ENCODE measurements around the gene DNAJC11.
A peak's percentile ranks its signal among the peaks of the same experiment; 100 is the strongest.
"Not testable (repeated sequence)": the region's sequence is repeated elsewhere in the genome, so short reads cannot be mapped to it uniquely, and the experiment has no call there.

The DNAJC11 gene, protein sequence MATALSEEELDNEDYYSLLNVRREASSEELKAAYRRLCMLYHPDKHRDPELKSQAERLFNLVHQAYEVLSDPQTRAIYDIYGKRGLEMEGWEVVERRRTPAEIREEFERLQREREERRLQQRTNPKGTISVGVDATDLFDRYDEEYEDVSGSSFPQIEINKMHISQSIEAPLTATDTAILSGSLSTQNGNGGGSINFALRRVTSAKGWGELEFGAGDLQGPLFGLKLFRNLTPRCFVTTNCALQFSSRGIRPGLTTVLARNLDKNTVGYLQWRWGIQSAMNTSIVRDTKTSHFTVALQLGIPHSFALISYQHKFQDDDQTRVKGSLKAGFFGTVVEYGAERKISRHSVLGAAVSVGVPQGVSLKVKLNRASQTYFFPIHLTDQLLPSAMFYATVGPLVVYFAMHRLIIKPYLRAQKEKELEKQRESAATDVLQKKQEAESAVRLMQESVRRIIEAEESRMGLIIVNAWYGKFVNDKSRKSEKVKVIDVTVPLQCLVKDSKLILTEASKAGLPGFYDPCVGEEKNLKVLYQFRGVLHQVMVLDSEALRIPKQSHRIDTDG

DNA sequence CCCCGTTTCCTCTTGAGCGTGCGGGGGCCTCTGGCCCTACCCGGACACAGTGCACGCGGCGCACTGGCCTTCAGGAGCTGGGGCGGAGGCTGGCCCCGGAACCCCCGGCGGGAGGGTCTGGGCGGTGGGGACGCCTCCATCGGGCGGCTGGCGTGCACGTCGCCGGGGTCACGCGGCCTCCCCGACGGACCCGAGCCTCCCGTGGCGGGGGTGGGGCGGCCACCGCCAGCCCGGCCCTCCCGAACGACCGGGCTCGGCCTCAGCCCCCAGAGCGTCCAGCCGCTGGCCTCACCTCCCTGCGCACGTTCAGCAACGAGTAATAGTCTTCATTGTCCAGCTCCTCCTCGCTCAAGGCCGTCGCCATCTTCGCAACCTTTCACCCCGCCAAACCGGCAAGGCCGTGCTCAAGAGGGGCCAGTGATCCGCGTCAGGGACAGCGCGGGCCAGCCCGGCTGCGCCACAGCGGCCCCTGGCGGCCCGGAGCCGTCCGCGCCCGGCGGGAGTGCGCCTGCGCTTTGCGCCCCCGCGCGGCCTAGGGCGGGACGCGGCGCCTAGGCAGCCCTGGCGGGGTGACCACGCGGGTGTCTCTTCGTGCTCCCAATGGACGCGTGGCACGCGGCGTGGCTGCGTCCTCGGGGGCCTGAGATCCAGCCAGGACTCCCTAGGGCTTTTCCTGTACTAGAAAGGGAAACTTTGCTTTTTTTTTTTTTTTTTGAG is at the start of gene DNAJC11:
Gene DNAJC11, minus strand, starts transcription at position 380 of the 717 bp plus-strand sequence. Its CDS starts 16 bp downstream, at position 364.
- peak; percentile 78 for DNase-seq

DNA sequence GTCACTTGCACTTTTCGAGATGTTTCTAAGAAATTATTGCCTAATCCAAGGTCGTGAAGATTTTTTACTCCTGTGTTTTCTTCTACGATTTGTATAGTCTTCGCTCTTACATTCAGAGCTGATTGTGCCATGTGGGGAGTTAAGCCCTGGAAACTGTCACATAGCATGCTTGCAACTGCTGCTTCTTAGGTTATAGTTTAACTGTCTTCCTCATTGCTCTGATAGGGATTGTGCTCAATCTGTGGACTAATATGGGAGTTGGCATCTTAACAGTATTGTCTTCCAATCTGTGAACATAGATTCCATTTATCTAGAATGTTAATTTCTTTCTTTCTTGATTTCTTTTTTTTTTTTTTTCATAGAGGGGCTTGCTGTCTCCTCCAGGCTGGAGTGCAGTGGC is 48.9 kb upstream of the DNAJC11 start:
- no peak for DNase-seq

DNA sequence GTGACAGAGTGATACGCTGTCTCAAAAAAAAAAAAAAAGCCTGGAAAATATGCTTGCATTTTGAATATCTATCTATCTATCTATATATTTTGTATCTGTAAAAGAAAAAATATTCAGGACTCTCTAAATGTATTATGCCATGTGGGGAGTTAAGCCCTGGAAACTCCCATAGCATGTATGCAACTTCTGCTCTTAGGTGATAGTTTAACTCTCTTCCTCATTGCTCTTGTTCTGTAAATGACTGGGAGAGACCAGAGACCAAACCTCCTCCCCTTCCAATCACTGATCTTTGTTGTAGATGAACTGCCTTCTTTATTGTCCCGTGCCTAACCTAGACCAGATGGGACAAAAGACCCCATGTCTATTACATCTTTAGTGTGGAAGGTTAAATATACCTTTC is 46.1 kb upstream of the DNAJC11 start:
- DNase-seq, result no peak

DNA sequence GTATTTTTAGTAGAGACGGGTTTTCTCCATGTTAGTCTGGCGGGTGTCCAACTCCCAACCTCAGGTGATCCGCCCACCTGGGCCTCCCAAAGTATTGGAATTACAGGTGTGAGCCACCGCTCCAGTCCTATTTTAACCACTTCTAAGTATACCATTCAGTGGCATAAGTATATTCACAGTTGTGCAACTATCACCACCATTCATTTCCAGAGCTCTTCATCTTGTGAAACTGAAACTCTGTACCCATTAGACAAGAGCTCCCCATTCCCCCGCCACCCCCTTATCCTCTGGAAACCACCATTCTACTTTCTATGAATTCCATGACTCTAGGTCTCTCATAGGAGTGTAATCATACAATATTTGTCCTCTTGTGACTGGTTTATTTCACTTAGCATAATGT is 43.5 kb upstream of the DNAJC11 start:
- DNase-seq, result no peak

DNA sequence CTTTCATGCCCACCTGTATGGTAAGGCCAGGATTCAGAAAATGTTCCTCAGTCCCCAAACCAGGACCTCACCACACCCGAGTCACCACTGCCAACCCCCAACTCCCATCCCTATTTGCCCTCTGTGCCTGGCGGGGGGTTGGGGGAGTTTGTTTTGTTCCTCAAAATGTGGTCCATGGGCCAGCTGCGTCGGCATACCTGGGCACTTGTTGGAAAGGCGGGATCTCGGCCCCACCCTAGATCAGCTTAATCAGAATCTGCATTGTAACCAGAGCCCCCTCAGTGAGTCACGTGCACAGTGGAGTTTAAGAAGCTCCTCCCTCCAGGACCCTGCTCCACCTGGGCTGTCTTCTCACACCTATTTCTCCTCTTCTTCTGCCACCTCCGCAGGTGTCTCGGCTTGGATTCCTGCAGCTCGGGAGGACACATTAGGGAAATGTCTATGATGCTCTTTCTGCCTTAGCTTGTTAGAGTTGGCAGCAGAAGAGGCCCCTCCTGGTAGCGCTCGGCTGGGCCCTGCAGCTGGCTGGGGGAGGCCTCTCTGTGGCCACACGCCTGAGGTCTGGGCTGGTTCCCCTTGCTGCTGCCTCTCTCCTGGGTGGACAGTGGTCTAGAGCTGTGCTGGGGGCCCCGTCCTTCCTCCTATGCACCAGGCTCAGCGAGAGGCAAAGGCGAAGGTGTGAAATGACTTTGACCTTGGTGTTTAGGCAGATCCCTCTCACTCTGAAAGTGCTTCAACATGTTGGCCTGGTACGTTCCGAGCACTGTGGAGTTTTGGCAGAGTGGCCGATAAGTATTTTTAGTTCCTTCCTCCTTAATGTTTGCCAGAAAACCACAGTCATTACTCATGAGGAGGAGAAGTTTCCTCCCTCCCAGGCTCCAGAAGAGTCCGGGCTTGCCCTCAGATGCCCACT is 41.8 kb upstream of the DNAJC11 start:
- no peak for DNase-seq

DNA sequence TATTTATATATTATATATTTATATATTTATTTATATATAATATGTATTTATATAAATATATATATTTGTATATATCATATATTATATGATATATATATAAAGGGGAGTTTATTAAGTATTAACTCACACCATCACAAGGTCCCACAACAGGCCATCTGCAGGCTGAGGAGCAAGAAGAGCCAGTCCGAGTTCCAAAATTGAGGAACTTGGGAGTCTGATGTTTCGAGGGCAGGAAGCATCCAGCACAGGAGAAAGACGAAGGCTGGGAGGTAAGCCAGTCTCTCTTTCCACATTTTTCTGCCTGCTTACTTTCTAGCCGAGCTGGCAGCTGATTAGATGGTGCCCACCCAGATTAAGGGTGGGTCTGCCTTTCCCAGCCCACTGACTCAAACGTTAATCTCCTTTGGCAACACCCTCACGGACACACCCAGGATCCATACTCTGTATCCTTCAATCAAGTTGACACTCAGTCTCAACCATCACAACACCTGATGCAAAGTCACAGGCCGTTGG is 41.1 kb upstream of the DNAJC11 start:
- not testable (repeated sequence) for DNase-seq

DNA sequence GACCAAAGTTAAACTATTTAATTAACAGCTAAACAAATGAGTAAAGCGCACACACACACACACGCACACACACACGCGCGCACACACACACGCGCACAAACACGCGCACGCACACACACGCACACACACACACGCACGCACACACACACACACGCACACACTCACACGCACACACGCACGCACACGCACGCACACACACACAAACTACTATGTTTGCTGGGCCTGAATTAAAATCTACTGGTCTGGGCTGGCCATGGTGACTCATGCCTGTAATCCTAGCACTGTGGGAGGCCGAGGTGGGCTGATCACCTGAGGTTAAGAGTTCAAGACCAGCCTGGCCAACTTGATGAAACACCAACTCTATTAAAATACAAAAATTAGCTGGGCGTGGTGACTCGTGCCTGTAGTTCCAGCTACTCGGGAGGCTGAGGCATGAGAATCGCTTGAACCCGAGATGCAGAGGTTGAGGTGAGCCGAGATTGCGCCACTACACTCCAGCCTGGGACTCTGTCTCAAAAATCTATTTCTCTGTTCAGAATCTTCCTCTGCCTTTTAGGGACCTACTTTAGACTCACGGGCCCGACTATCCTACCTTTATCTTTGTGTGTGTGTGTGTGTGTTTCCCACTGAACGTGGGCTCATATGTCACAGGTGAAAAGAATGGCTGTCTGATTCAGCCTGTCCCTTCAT is 37.5 kb upstream of the DNAJC11 start:
- no peak for DNase-seq

DNA sequence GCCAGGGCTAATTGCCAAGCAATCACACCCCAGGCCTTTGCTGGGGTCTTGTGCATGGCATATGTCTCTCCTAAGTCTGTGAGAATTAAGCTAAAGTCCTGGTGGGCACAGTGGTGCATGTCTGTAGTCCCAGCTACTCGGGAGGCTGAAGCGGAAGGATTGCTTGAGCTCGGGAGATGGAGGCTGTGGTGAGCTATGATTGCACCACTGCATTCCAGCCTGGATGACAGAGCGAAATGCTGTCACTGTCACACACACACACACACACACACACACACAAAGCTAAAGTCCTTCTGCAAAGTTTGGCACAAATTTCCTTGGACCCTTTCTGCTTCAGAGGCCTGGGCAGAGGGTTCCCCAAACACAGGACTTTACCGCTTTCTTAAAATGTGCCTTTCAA is 31.3 kb upstream of the DNAJC11 start:
- no peak for DNase-seq

DNA sequence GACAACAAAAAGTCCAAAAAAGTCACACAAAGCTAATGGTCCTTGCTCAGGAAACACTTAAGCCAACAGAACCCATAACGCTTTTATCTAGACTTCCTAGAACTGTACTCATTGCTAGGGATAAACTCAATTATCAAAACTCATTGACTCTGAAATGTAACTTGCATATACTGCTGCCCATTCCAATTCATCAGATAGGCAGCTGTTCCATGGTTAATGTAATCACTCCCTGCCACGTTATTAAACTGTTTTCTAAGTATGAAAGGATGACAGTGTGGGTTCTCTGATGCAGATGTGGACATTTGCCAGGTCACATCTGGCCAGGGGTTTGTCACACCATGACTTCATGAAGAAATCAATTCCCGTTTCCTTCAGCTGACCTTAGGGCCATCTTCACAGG is 30.3 kb upstream of the DNAJC11 start:
- no peak for DNase-seq

DNA sequence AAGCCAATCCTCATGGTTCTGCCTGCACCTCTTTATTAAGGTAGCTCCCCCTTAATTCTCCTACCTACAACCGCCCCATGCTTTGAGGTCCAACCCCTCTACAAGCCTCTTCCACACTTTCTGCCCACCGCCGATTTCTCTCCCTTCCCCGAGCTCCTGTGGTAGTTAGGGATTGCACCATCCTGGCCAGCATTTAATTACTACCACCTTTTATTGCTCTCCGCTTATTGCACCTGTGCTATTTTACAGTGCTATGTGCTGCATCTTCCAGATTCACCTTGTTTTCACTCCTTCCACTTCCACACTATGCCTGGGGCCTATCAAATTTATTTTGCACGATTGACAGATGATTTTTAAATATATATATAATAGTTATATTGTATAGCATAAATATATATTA is 29.3 kb upstream of the DNAJC11 start:
- DNase-seq, result no peak

DNA sequence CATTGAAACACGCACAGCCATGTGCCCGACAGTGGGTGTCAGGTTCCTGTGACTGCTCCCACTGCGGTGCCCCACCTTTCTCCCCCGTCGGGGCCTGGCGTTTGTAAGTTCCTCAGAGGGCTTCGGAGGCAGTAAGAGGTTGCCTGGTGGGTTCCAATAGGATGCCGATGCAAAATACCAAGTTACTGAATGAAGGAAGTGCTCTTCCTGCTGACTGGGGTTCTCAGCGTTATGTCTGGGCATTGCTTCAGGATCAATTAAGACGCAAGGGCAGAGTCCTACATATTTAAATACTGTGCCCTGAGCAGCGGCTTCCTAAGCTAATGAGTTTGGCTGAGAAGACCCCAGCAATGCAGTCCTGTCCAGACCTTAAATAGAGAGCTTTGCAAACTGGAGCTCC is 28.9 kb upstream of the DNAJC11 start:
- DNase-seq, result no peak

DNA sequence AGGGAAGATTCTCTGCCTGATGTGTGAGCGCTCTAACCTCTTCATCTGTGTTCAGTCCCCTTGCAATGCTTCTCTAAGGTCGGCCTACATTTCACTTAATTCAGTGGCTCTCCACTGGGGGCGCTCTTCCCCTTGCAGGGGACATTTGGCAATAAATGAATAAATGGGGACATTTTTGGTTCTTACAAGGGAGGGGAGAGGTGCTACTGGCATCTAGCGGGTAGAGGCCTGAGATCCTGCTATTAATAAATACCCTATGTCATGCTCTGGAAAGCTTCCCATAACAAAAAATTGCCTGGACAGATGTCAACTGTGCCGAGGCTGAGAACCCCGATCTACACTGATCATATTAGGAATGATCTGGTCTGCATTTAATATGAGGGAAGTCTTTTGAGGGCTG is 25.9 kb upstream of the DNAJC11 start:
- peak; percentile 37 for DNase-seq

DNA sequence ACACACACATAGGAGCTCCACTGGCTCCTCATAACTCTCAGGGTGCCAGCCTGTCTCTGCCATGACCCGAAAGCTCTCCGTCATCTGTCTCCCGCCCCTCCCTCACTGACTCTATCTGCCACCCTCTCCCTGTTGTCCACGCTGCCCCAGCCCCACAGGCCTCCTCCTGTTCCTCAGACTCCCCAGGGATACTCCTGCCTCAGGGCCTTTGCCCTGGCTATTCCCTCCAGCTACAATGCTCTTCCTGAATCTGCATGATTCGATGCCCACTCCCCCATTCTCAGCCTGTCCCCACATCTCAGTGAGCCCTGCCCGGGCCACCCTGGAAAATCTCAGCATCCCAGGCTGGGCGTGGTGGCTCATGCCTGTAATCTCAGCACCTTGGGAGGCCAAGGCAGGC is 24.6 kb upstream of the DNAJC11 start:
- no peak for DNase-seq

DNA sequence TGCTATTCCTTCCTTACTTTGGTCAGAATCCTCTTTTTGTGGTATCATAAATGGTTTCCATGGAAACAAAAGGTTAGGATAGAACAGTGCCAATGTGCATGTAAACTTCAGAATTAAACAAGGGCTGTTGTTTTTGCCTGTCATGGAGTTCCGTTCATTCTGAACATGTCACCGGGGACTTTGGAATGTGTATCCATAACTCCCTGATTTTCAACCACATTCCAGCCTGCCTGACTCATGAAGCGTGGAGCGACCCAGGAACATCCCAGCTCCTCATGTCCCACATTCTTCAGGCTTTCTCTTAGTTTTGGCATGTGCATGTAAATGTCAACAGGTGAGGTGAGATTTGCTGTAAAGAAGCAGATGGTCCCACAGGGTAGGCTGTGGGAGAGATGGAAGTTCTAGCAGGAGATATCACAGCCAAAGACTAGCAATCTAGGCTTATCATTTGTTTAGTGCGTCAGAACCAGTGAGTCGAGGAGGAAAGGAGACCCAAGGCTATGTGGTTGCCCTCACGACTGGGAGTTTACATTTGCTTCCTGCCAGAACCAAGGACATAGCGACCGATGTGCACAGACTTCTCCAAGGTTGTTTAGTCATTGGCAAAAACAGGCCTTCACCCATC is 23.0 kb upstream of the DNAJC11 start:
- DNase-seq, result no peak

DNA sequence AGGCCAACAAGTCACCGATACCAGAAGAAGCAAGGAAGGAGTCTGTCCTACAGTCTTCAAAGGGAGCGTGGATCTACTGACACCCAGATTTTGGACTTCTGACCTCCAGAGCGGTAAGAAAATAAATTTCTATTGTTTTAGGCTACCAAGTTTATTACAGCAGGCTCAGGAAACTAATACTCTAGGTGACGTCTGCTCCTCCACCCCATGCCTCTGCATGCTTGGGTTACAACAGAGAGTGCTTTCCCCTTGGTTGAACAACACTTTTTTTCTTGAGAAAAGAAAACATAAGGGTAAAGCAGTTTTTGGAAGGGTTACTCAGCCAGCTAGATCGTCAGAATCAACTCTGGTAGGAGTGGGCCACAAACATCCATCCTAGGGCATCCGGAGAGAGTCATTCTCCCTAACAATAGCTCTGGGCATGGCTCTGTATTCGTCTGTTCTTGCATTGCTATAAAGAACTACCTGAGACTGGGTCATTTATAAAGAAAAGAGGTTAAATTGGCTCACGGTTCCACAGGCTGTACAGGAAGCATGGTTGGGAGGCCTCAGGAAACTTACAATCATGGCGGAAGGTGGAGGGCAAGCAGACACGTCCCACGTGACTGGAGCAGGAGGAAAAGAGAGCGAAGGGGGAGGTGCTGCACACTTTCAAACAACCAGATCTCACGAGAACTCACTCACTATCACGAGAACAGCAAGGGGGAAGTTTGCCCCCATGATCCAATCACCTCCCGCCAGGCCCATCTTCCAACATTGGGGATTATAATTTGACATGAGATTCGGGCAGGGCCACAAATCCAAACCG is 22.2 kb upstream of the DNAJC11 start:
- no peak for DNase-seq

DNA sequence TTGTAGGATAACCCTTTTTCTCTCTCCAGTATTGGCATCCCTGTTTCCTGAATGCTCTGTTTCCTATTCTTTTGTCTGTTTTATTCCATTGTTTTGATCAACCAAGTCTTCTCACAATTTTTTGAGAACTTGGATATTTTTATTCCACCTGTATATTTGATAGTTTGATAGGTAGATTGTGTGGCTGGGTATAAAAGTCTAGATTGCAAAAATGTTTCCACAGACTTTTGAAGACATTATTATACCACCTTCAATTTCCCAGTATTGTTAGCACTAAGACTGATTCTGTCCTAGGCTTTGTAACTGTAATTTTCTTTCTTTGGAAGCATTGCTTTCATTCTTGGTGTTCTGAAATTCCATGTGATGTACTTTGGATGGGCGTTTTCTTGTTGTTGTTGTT is 9.6 kb upstream of the DNAJC11 start:
- no peak for DNase-seq

DNA sequence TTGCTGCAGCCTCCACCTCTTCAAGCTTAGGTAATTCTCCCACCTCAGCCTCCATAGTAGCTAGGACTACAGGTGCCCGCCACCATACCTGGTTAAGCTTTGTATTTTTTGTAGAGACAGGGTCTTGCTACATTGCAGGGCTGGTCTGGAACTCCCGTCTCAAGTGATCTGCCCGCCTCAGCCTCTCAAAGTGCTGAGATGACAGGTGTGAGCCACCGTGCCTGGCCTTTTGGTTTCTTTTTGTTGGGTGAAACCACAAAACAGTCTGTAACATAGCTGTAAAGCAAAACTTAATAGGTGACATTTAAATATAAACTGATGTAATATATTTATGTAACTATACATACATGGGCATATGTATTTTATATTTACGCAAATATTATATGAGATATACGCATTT is 3.1 kb upstream of the DNAJC11 start:
- DNase-seq, result no peak

DNA sequence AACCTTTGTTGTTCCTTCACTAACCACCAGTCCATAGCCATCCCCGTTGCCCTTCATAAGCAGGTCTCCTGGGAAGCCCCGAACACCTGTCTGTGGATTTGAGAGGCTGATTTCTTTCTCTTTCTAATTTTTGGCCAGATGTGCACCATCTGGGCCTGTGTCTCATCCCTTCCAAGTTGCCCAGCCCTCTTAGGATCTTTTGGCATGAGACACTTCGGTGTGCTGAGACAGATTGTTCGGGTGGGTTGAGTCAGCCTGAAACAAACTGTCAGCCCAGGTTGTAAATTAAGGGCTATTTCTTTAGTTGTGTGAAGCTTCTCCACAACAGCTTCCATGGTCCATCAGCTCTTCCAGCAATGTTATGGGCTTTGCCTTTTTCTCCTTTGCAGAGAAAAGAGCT is 1.4 kb upstream of the DNAJC11 start:
- DNase-seq, result peak; percentile 96

DNA sequence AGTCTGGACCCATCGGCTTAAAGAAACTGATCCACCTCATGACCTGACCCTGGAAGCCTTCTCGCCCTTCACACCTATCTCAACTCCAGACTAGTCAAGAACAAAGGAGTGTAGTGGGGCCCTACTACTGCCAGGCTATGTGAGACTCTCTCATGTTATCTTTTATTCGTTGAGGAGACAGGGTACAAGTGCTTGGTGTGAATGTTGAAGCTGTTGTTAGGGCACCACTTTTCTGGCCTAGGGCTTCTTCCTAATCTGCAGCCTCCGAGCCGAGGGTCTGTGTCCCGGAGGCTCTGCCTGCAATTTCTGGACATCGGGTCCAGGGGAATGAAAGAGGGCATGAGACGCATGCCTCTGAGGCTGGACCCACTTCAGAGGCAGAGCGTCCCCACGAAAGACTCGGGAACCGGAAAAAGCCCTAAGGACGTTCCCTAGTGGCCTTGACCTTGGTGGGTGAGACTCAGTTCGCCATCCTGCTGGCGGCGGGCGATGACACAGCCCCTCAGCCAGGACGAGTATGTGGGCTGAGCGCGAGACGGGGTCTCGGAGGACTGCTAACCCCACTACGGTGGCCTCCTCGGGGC is 671 bp downstream of the DNAJC11 start:
- no peak for DNase-seq

DNA sequence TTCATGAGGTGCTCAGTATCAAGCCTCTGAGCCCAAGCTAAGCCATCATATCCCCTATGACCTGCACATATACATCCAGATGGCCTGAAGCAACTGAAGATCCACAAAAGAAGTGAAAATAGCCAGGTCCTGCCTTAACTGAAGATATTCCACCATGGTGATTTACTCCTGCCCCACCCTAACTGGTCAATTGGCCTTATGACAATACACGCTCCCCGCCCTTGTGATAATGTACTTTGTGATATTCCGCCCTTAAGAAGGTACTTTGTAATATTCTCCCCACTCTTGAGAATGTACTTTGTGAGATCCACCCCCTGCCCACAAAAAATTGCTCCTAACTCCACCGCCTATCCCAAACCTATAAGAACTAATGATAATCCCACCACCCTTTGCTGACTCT is 1.7 kb downstream of the DNAJC11 start:
- DNase-seq, result not testable (repeated sequence)
